Prostate gland (tissue), 2 donors: Measurements from ENCODE around the gene ALOXE3.

Experiments used
- POLR2A ChIP-seq: fragments of 450-650 bp; IDR thresholded peaks from one replicate; pipeline ENCODE4 v1.6.1; 2016; ENCODE audit warnings: antibody characterized with exemption, mild to moderate bottlenecking
- POLR2AphosphoS5 ChIP-seq: sonication (generic); formaldehyde crosslinking; IDR thresholded peaks from one replicate; pipeline ENCODE4 v1.6.1; 2017; ENCODE audit warnings: antibody characterized with exemption
- TF ChIP-seq, protein P1 (sequence below), 4 experiments: fragments of 200-600 bp in 2 of 4; fragments of 450-650 bp in 2 of 4; sonication (generic) in 2 of 4; IDR thresholded peaks; 1 replicate in 3 of 4; 2 replicates in 1 of 4; pipeline ENCODE4 v1.5.1; 2016 to 2019; ENCODE audit warnings: antibody characterized with exemption in 4 of 4, mild to moderate bottlenecking in 2 of 4, moderate library complexity in 2 of 4

GRCh38 chr17:8095361-8095760 is 23.0 kb downstream of the ALOXE3 start:
- TF ChIP-seq, protein P1, sequence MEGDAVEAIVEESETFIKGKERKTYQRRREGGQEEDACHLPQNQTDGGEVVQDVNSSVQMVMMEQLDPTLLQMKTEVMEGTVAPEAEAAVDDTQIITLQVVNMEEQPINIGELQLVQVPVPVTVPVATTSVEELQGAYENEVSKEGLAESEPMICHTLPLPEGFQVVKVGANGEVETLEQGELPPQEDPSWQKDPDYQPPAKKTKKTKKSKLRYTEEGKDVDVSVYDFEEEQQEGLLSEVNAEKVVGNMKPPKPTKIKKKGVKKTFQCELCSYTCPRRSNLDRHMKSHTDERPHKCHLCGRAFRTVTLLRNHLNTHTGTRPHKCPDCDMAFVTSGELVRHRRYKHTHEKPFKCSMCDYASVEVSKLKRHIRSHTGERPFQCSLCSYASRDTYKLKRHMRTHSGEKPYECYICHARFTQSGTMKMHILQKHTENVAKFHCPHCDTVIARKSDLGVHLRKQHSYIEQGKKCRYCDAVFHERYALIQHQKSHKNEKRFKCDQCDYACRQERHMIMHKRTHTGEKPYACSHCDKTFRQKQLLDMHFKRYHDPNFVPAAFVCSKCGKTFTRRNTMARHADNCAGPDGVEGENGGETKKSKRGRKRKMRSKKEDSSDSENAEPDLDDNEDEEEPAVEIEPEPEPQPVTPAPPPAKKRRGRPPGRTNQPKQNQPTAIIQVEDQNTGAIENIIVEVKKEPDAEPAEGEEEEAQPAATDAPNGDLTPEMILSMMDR (IDR thresholded peaks at IDR 0.05), result no peak
- TF ChIP-seq POLR2AphosphoS5, result no peak
- TF ChIP-seq POLR2A, result no peak
